ENCODE measurements around the gene CLSTN1. TPM values are rescaled to one million over a fixed set of nuclear protein-coding genes. Genes with fewer than 3 reads are reported as not detected.

Gene CLSTN1
- total and polyA plus RNA-seq, 2 of the 8 experiments (the other 6 are each of a cell fraction or from before 2014, with no cell fraction given): 34.2 to 97.4 TPM

GRCh38 chr1:9746211-9746610, 77.6 kb downstream of the CLSTN1 start:
- Histone ChIP-seq H3K18ac (ENCODE audit: extremely low read depth, low read length) (no peak overlapping the region), H2BK20ac (ENCODE audit: low read length) (no peak overlapping the region), H3K4me1 (replicated peaks in 1 of 4; ENCODE audit: control insufficient read depth in 3 of 4, insufficient read depth in 4 of 4, low read length in 3 of 4) (no peaks in the 10 kb centered on the region), H4K91ac (replicated peaks; ENCODE audit: insufficient read length, low read length) (no peak overlapping the region), H4K8ac (ENCODE audit: extremely low read depth, insufficient read depth, low read length) (no peak overlapping the region), H2AK5ac (ENCODE audit: low read depth, low read length) (no peak overlapping the region), H3K56ac (replicated peaks; ENCODE audit: insufficient read length, low read depth, low read length) (no peak overlapping the region), H3K4me2 (ENCODE audit: insufficient read depth in 1 of 2, low read depth in 2 of 2, low read length in 2 of 2) (no peak overlapping the region), H3K27me3 (replicated peaks in 1 of 4; ENCODE audit: control insufficient read depth in 3 of 4, extremely low read depth in 1 of 4, insufficient read depth in 3 of 4, low read length in 3 of 4) (no peaks in the 10 kb centered on the region), H3K27ac (ENCODE audit: low read depth, low read length) (no peak overlapping the region), H2BK5ac (ENCODE audit: low read depth, low read length) (no peak overlapping the region), H3K4me3 (ENCODE audit: extremely low read depth in 1 of 4, insufficient read depth in 2 of 4, low read depth in 3 of 4, low read length in 4 of 4) (no peak overlapping the region), H2BK15ac (ENCODE audit: low read length) (no peak overlapping the region), H3K9ac (replicated peaks in 1 of 4; ENCODE audit: extremely low read depth in 1 of 4, low read depth in 3 of 4, low read length in 3 of 4) (no peak overlapping the region), H3K14ac (ENCODE audit: insufficient read length) (no peak overlapping the region), H4K5ac (ENCODE audit: insufficient read length, low read depth, low read length) (no peak overlapping the region), H4K20me1 (replicated peaks in 1 of 2; ENCODE audit: control insufficient read depth in 1 of 2, insufficient read depth in 2 of 2, low read length in 2 of 2) (peaks cover 0 to 2% of the 10 kb centered on the region in 2 experiments), H2BK120ac (replicated peaks; ENCODE audit: low read depth, low read length) (no peak overlapping the region), H2AFZ (ENCODE audit: low read length) (no peak overlapping the region), H3K79me2 (ENCODE audit: control insufficient read depth in 1 of 2, insufficient read depth in 2 of 2, low read length in 2 of 2) (no peaks in the 10 kb centered on the region), H2BK12ac (ENCODE audit: low read depth, low read length) (no peak overlapping the region), H3K4ac (replicated peaks; ENCODE audit: insufficient read length, low read depth, low read length) (no peak overlapping the region), H3K23ac (ENCODE audit: insufficient read length) (no peak overlapping the region), H3K36me3 (ENCODE audit: control insufficient read depth in 2 of 4, insufficient read depth in 4 of 4, low read length in 3 of 4) (peaks cover 20 to 58% (median 33%) of the 10 kb centered on the region in 4 experiments; a peak in 7 of 8 replicates), H3K79me1 (ENCODE audit: low read depth, low read length) (no peaks in the 10 kb centered on the region; the same call in 1 of the 2 replicates), H3K9me3 (ENCODE audit: insufficient read depth in 2 of 2, low read depth in 1 of 2, low read length in 1 of 2) (no peaks in the 10 kb centered on the region), H3K23me2 (ENCODE audit: low read depth, low read length) (no peaks in the 10 kb centered on the region)
- DNase-seq (ENCODE audit: low read depth in 1 of 2, low spot score in 2 of 2) (no peak), FAIRE-seq (no peak)
- no peak for TF ChIP-seq SRF (IDR thresholded peaks at IDR 0.05; ENCODE audit: low read depth, low read length)
- TF ChIP-seq GTF2F1 (IDR thresholded peaks at IDR 0.05; ENCODE audit: borderline replicate concordance, low read depth, low read length): no peak
- no peak for TF ChIP-seq SIX5 (IDR thresholded peaks at IDR 0.05; ENCODE audit: low read depth, low read length)
- TF ChIP-seq RFX5 (IDR thresholded peaks at IDR 0.05; ENCODE audit: borderline replicate concordance, low read depth, low read length): no peak
- no peak for TF ChIP-seq JUND (IDR thresholded peaks at IDR 0.05; ENCODE audit: low read length)
- no peak for TF ChIP-seq ZNF274 (IDR thresholded peaks at IDR 0.05; ENCODE audit: borderline replicate concordance, extremely low read depth, low read length)
- POLR2A ChIA-PET (ENCODE audit: partially characterized antibody): no interaction called here
- CTCF ChIA-PET (ENCODE audit: partially characterized antibody): interaction anchor here (0.6 to 3.0 kb wide), 6 partner anchors 22 to 747 kb away, joined by 3 to 18 read pairs (median 4); partner anchors contain the start of gene NMNAT1
- 91% methylated on average over 3 of the region's 3 CpGs; no CpG with 5 or more reads in 1 of the 2 experiments for WGBS, 2 experiments (ENCODE audit: extremely low coverage in 1 of 2, insufficient coverage in 1 of 2, insufficient read length in 1 of 2, insufficient replicate concordance in 2 of 2, low coverage in 1 of 2, low lambda C conversion rate in 2 of 2, missing lambda C conversion rate in 1 of 2)

Measured in H1 (cell line).